HG02678 (cell line): ENCODE data around the gene PLXNB2.
"Not testable (repeated sequence)": the region's sequence is repeated elsewhere in the genome, so short reads cannot be mapped to it uniquely, and the experiment has no call there.

Source experiments
- ATAC-seq: cut with Tn5 transposase; IDR thresholded peaks from one replicate; pipeline ENCODE4 v1.9.1; 2021; ENCODE audit warnings: mild to moderate bottlenecking, moderate library complexity; ENCODE audit not compliant: unreplicated experiment

The PLXNB2 gene

GRCh38 chr22:50306753-50307749 is at the start of gene PLXNB2:
Gene PLXNB2 (minus strand): TSS chr22:50307646. CDS start chr22:50290584, 17,062 bp downstream.
- peak; percentile 43 for ATAC-seq

GRCh38 chr22:50357222-50357621 is 49.8 kb upstream of the PLXNB2 start:
- no peak for ATAC-seq

GRCh38 chr22:50356186-50356585 is 48.7 kb upstream of the PLXNB2 start:
- no peak for ATAC-seq

- ATAC-seq, result no peak
Observed at GRCh38 chr22:50348058-50348457, 40.6 kb upstream of the PLXNB2 start.

- no peak for ATAC-seq
Observed at GRCh38 chr22:50347157-50347556, 39.7 kb upstream of the PLXNB2 start.

GRCh38 chr22:50346470-50346869 is 39.0 kb upstream of the PLXNB2 start:
- ATAC-seq, result no peak

GRCh38 chr22:50343541-50343935 is 36.1 kb upstream of the PLXNB2 start:
- no peak for ATAC-seq

GRCh38 chr22:50342651-50343540 is 35.5 kb upstream of the PLXNB2 start, which contains the start of gene PPP6R2:
Gene PPP6R2 (plus strand): TSS chr22:50343327. CDS start chr22:50393909, 50,582 bp downstream.
- ATAC-seq, result peak; percentile 64

- peak; percentile 51 for ATAC-seq
Observed at GRCh38 chr22:50341977-50342650, 34.7 kb upstream of the PLXNB2 start.

GRCh38 chr22:50339945-50340879 is 32.8 kb upstream of the PLXNB2 start:
- ATAC-seq, result no peak

- no peak for ATAC-seq
Observed at GRCh38 chr22:50338860-50339462, 31.5 kb upstream of the PLXNB2 start.

- ATAC-seq, result no peak
Observed at GRCh38 chr22:50338042-50338573, 30.7 kb upstream of the PLXNB2 start.

GRCh38 chr22:50337262-50338041 is 30.0 kb upstream of the PLXNB2 start:
- no peak for ATAC-seq

- ATAC-seq, result not testable (repeated sequence)
Observed at GRCh38 chr22:50334433-50334832, 27.0 kb upstream of the PLXNB2 start.

GRCh38 chr22:50329236-50329635 is 21.8 kb upstream of the PLXNB2 start:
- ATAC-seq, result no peak

GRCh38 chr22:50327711-50328019 is 20.2 kb upstream of the PLXNB2 start:
- no peak for ATAC-seq

GRCh38 chr22:50326956-50327710 is 19.7 kb upstream of the PLXNB2 start, which contains the start of gene DENND6B:
Gene DENND6B (minus strand): TSS chr22:50327012. CDS start chr22:50326988, 24 bp downstream.
- peak; percentile 90 for ATAC-seq
